ENCODE results near the gene GRIK1. TPM values are rescaled to one million over a fixed set of nuclear protein-coding genes. Genes with fewer than 3 reads are reported as not detected.

The GRIK1 gene
- polyA plus RNA-seq, 1 donor, result 1.9 TPM

DNA sequence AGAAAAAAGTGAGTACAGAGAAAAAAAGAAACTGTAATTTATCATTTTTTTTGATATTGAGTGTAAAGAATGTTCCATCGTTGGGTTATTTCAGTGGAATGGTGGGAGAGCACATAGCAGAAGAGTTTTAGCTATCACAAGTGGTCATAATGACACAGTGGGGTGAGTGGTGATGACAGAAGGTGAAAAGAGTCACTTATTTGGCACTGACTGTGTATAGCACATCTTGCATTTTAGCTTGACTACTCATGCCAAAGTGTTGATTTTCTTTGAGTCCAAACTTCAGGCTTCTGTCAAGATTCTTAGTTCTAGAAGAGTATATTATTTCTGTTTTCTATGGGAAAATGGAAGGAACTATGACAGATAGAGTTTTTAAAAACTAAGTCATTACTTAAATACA lies 261.2 kb downstream of the GRIK1 start:
- H3K4me1 ChIP-seq (ENCODE audit: control insufficient read depth, insufficient read depth, low read length), result no peaks in the 10 kb centered on the region
- H3K27me3 ChIP-seq (ENCODE audit: control insufficient read depth, insufficient read depth, low read length), result no peaks in the 10 kb centered on the region
- DNase-seq, result no peak
- no peak overlapping the region for H3K27ac ChIP-seq (ENCODE audit: low read length)
- no peak overlapping the region for H3K4me3 ChIP-seq (ENCODE audit: low read length)
- no peaks in the 10 kb centered on the region for H3K9me3 ChIP-seq (ENCODE audit: control insufficient read depth, low read depth, low read length)
- no peaks in the 10 kb centered on the region for H3K36me3 ChIP-seq (ENCODE audit: control insufficient read depth, insufficient read depth, low read length)
- WGBS (ENCODE audit: insufficient coverage, low lambda C conversion rate), result no CpG with 5 or more reads among the region's 1 CpG

DNA sequence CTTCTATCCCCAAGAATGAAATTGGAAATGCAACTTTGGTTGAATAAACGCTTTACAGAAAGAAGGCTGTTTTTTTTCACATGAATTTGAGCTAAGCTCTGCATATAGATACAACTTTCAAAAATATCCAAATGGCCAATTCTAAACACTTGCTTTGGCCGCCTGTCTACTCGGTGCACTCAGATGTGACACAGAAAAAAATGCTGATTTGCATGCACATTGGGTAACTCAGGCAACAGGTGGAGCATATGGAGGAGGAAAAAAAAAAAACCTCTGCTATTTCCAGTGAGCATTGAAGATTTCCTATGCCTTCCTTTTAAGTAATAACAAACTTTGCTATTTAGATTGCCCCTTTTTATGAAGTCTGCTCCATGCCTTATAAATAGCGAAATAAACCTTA lies 262.5 kb downstream of the GRIK1 start:
- WGBS (ENCODE audit: insufficient coverage, low lambda C conversion rate), result 83% methylated on average over 2 of the region's 4 CpGs
- no peaks in the 10 kb centered on the region for H3K27me3 ChIP-seq (ENCODE audit: control insufficient read depth, insufficient read depth, low read length)
- H3K36me3 ChIP-seq (ENCODE audit: control insufficient read depth, insufficient read depth, low read length), result no peaks in the 10 kb centered on the region
- no peak overlapping the region for H3K27ac ChIP-seq (ENCODE audit: low read length)
- H3K4me3 ChIP-seq (ENCODE audit: low read length), result no peak overlapping the region
- no peaks in the 10 kb centered on the region for H3K9me3 ChIP-seq (ENCODE audit: control insufficient read depth, low read depth, low read length)
- no peaks in the 10 kb centered on the region for H3K4me1 ChIP-seq (ENCODE audit: control insufficient read depth, insufficient read depth, low read length)
- no peak for DNase-seq

DNA sequence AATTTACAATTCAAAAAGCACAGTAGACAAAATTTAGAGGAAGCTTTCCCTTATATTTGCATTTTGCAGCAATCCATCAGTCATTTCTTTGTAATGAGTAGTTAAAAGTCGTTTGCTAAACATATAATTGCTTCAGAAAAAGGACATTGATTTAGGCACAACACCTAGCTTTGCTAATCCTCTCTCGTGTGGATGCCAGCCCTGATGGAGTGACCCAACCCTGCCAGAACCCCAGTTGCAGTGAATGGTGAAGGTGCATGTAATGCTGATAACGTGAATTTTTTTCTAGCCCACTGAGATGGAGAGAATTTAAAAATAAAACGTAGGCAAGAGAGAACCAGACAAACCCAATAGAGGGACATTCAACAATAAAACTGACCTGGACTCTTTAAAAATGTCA lies 263.4 kb downstream of the GRIK1 start:
- Histone ChIP-seq H3K27ac (ENCODE audit: low read length) (no peak overlapping the region), H3K36me3 (ENCODE audit: control insufficient read depth, insufficient read depth, low read length) (no peaks in the 10 kb centered on the region), H3K27me3 (ENCODE audit: control insufficient read depth, insufficient read depth, low read length) (no peaks in the 10 kb centered on the region), H3K4me3 (ENCODE audit: low read length) (no peak overlapping the region), H3K9me3 (ENCODE audit: control insufficient read depth, low read depth, low read length) (no peaks in the 10 kb centered on the region), H3K4me1 (ENCODE audit: control insufficient read depth, insufficient read depth, low read length) (no peaks in the 10 kb centered on the region)
- DNase-seq, result no peak
- 67% methylated on average over 1 of the region's 4 CpGs for WGBS (ENCODE audit: insufficient coverage, low lambda C conversion rate)

DNA sequence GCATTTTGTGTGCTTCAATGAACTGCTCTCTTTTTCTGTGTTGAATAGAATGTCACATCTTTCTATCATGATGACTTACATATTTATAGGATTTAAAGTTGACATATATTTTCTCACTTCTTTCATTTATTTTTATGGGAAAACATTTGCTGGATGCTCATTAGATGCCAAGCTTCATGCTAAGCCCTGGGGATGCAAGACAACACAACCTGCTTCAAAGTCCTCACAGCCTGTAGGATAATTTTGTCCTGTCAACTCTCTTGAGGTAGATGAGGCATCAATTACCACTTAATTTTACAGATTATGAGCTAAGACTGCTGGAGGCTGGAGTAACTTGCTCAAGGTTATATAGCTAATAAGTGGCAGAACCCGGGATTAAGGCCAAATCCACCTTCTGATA lies 264.3 kb downstream of the GRIK1 start:
- Histone ChIP-seq H3K9me3 (ENCODE audit: control insufficient read depth, low read depth, low read length) (no peaks in the 10 kb centered on the region), H3K4me1 (ENCODE audit: control insufficient read depth, insufficient read depth, low read length) (no peaks in the 10 kb centered on the region), H3K27ac (ENCODE audit: low read length) (no peak overlapping the region), H3K4me3 (ENCODE audit: low read length) (no peak overlapping the region), H3K36me3 (ENCODE audit: control insufficient read depth, insufficient read depth, low read length) (no peaks in the 10 kb centered on the region), H3K27me3 (ENCODE audit: control insufficient read depth, insufficient read depth, low read length) (no peaks in the 10 kb centered on the region)
- no peak for DNase-seq
- WGBS (ENCODE audit: insufficient coverage, low lambda C conversion rate), result no CpG with 5 or more reads among the region's 1 CpG

DNA sequence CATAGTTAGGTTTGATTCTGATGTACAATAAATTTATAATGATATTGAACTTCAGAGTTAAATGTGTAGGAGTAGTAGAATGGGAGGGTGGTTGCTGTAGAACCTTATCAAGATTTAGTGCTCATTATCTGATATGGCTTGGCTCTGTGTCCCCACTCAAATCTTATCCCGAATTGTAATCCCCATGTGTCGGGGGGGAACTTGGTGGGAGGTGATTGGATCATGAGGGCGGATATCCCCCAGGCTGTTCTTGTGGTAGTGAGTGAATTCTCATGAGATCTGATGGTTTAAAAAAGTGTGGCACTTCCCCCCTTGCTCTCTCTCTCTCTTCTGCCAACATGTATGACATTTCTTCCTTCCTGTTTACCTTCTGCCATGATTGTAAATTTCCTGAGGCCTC lies 265.5 kb downstream of the GRIK1 start:
- no CpG with 5 or more reads among the region's 3 CpGs for WGBS (ENCODE audit: insufficient coverage, low lambda C conversion rate)
- H3K27ac ChIP-seq (ENCODE audit: low read length), result no peak overlapping the region

DNA sequence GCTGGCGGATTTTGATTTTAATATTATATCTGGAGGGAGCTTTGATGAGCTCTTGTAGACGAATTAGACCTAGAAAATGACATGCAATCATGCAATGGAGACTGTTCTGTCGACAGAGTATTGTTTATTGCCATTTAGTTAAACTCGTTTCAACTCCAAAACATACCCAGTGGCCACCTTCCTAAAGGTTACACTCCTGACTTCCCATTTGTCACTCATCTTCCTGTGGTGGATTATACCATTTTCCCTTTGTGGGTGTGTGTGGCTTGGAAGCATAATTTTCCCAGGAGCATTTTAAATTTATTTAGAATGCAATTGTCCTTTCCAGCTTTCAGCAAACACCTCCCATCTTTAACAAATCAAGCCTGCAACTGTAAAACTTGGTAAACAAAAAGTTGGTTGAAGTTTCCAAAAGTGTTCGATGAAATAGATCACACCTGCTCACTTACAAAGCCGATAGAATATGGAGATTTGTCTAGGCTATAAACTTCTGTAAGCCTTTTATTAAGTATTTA lies 266.6 kb downstream of the GRIK1 start:
- Histone ChIP-seq H3K4me3 (ENCODE audit: low read length) (no peak overlapping the region), H3K27ac (ENCODE audit: low read length) (no peak overlapping the region), H3K27me3 (ENCODE audit: control insufficient read depth, insufficient read depth, low read length) (peaks cover 4% of the 10 kb centered on the region), H3K36me3 (ENCODE audit: control insufficient read depth, insufficient read depth, low read length) (no peaks in the 10 kb centered on the region), H3K9me3 (ENCODE audit: control insufficient read depth, low read depth, low read length) (no peaks in the 10 kb centered on the region), H3K4me1 (ENCODE audit: control insufficient read depth, insufficient read depth, low read length) (no peaks in the 10 kb centered on the region)
- no peak for DNase-seq
- 60% methylated on average over 1 of the region's 6 CpGs for WGBS (ENCODE audit: insufficient coverage, low lambda C conversion rate)

More for the DNA sequence above, 265.5 kb downstream of the GRIK1 start:
- DNase-seq, result no peak
- H3K9me3 ChIP-seq (ENCODE audit: control insufficient read depth, low read depth, low read length), result no peaks in the 10 kb centered on the region
- no peaks in the 10 kb centered on the region for H3K4me1 ChIP-seq (ENCODE audit: control insufficient read depth, insufficient read depth, low read length)
- H3K4me3 ChIP-seq (ENCODE audit: low read length), result no peak overlapping the region
- no peaks in the 10 kb centered on the region for H3K36me3 ChIP-seq (ENCODE audit: control insufficient read depth, insufficient read depth, low read length)
- peaks cover 4% of the 10 kb centered on the region for H3K27me3 ChIP-seq (ENCODE audit: control insufficient read depth, insufficient read depth, low read length)

DNA sequence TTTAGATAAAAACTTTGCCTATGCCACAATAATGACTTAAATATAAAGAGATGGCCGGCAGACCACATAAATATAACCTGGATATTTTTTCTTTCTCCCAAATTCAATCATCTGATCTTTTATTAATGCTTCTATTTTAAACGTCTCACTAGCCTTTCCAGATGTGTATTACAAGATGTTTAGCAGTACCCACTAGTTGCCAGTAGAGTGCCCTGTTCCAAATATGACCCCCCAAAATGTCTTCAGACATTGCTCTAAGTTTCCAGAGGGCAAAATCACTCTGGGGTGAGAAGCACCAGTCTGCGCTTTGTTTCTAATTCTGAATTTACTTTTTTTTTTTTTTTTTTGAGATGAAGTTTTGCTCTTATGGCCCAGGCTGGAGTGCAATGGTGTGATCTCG lies 268.1 kb downstream of the GRIK1 start:
- DNase-seq, result no peak
- Histone ChIP-seq H3K27ac (ENCODE audit: low read length) (no peak overlapping the region), H3K36me3 (ENCODE audit: control insufficient read depth, insufficient read depth, low read length) (no peaks in the 10 kb centered on the region), H3K9me3 (ENCODE audit: control insufficient read depth, low read depth, low read length) (no peaks in the 10 kb centered on the region), H3K4me1 (ENCODE audit: control insufficient read depth, insufficient read depth, low read length) (no peaks in the 10 kb centered on the region), H3K4me3 (ENCODE audit: low read length) (no peak overlapping the region), H3K27me3 (ENCODE audit: control insufficient read depth, insufficient read depth, low read length) (peaks cover 4% of the 10 kb centered on the region)
- 94% methylated on average over 2 of the region's 4 CpGs for WGBS (ENCODE audit: insufficient coverage, low lambda C conversion rate)

DNA sequence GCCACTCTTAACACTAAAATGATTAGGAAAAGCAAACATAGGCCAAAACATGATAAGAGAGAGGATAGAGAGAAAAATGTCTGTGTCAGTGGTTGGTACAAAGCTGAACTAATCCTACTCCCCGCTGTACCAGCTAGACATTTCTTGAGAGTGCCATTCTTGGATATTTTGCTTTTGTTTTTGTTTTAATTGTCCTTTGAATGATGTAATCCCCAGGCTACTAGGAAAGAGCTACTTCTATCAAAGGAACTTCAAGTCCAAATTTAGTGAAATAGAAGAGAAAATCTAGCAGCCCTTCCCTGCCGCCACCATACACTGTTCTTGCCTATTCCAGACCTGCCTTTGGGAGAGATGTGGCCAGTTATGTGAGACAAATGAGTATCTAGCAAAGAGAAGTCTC lies 269.6 kb downstream of the GRIK1 start:
- peaks cover 4% of the 10 kb centered on the region for H3K27me3 ChIP-seq (ENCODE audit: control insufficient read depth, insufficient read depth, low read length)
- no peak overlapping the region for H3K27ac ChIP-seq (ENCODE audit: low read length)
- H3K4me1 ChIP-seq (ENCODE audit: control insufficient read depth, insufficient read depth, low read length), result no peaks in the 10 kb centered on the region
- WGBS (ENCODE audit: insufficient coverage, low lambda C conversion rate), result 20% methylated on average over 1 of the region's 2 CpGs
- no peaks in the 10 kb centered on the region for H3K9me3 ChIP-seq (ENCODE audit: control insufficient read depth, low read depth, low read length)
- H3K36me3 ChIP-seq (ENCODE audit: control insufficient read depth, insufficient read depth, low read length), result no peaks in the 10 kb centered on the region
- no peak for DNase-seq
- no peak overlapping the region for H3K4me3 ChIP-seq (ENCODE audit: low read length)

DNA sequence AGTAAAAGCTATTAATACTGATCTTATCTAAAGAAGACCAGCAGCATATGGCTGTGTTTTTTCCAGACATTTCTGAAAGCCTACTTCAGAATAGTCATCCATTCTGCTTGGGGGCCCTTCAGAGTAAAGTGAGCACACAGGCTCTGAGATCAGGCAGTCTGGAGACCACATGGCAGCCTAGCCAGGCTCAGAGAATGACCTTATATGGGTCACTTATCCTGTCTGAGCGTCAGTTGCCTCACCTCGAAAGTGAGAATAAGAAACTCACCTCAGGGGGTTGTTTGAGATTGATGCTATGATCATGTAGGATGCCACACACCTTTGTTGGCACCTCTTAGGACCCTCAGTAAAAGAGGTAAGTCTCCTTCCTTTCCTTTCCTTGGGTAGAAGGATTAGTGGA lies 270.4 kb downstream of the GRIK1 start:
- no peak overlapping the region for H3K4me3 ChIP-seq (ENCODE audit: low read length)
- H3K27me3 ChIP-seq (ENCODE audit: control insufficient read depth, insufficient read depth, low read length), result peaks cover 4% of the 10 kb centered on the region
- no peaks in the 10 kb centered on the region for H3K9me3 ChIP-seq (ENCODE audit: control insufficient read depth, low read depth, low read length)
- DNase-seq, result no peak
- no peaks in the 10 kb centered on the region for H3K4me1 ChIP-seq (ENCODE audit: control insufficient read depth, insufficient read depth, low read length)
- H3K36me3 ChIP-seq (ENCODE audit: control insufficient read depth, insufficient read depth, low read length), result no peaks in the 10 kb centered on the region
- WGBS (ENCODE audit: insufficient coverage, low lambda C conversion rate), result no CpG with 5 or more reads among the region's 2 CpGs
- H3K27ac ChIP-seq (ENCODE audit: low read length), result no peak overlapping the region

DNA sequence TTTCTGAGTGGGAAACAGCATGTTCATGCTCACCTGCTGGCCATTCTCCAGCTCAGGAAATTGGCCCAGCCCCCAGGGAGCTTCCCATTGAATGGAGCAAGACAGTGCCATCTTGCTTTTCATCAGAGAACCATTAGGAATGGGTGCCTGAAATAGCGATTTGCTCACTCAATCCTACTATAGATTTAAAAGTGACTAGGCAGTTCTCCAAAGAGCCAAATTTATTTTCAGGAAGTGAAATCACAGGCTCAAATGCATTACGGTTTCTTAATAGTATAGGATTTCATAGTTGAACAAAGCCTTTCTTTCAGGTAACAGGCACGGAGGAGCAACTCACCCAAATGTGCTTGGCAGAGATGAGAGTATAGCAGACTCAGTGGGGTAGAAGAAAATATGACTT lies 272.1 kb downstream of the GRIK1 start:
- peaks cover 4% of the 10 kb centered on the region for H3K27me3 ChIP-seq (ENCODE audit: control insufficient read depth, insufficient read depth, low read length)
- no peaks in the 10 kb centered on the region for H3K4me1 ChIP-seq (ENCODE audit: control insufficient read depth, insufficient read depth, low read length)
- H3K4me3 ChIP-seq (ENCODE audit: low read length), result no peak overlapping the region
- no peaks in the 10 kb centered on the region for H3K36me3 ChIP-seq (ENCODE audit: control insufficient read depth, insufficient read depth, low read length)
- no CpG with 5 or more reads among the region's 3 CpGs for WGBS (ENCODE audit: insufficient coverage, low lambda C conversion rate)
- H3K9me3 ChIP-seq (ENCODE audit: control insufficient read depth, low read depth, low read length), result no peaks in the 10 kb centered on the region
- no peak overlapping the region for H3K27ac ChIP-seq (ENCODE audit: low read length)
- DNase-seq, result no peak

DNA sequence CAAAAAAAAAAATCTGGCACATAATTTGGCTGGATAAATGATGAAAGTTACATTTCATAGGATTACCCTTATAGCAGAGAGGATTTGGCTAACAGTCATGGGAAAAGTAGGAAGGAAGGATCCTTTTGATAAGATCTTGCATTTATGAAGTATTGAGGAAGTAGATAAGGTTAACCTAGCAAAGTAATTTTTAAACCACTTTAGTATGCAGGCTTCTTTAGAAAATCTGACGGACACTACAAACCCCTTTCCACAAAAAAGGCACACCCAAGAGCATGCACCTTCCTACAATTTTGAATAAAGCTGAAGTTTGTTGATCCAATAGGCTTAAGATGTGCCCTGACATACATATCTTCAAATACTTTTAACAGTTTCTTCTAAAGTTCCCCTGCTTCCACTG lies 275.2 kb downstream of the GRIK1 start:
- DNase-seq, result no peak
- WGBS (ENCODE audit: insufficient coverage, low lambda C conversion rate), result 80% methylated on average over 1 of the region's 1 CpG

More for the DNA sequence above, 275.2 kb downstream of the GRIK1 start:
- Histone ChIP-seq H3K4me1 (ENCODE audit: control insufficient read depth, insufficient read depth, low read length) (no peaks in the 10 kb centered on the region), H3K36me3 (ENCODE audit: control insufficient read depth, insufficient read depth, low read length) (no peaks in the 10 kb centered on the region), H3K27me3 (ENCODE audit: control insufficient read depth, insufficient read depth, low read length) (peaks cover under 1% of the 10 kb centered on the region), H3K27ac (ENCODE audit: low read length) (no peak overlapping the region), H3K9me3 (ENCODE audit: control insufficient read depth, low read depth, low read length) (no peaks in the 10 kb centered on the region), H3K4me3 (ENCODE audit: low read length) (no peak overlapping the region)
